Amniotic stem cell (primary cell): ENCODE data around the gene PHF23.

Source experiments
- DNase-seq: peaks from one replicate; lab custom pipeline; 2025; lab: John Stamatoyannopoulos, UW

PHF23 gene

GRCh38 chr17:7219812-7220592 lies 19.3 kb downstream of the PHF23 start, which contains the start of the genes ACADVL and DLG4:
Gene ACADVL (plus strand): TSS chr17:7219938. CDS start chr17:7219985, 47 bp downstream.
Gene DLG4 (minus strand): TSS chr17:7219836.
- DNase-seq, result peak; percentile 85

DNA sequence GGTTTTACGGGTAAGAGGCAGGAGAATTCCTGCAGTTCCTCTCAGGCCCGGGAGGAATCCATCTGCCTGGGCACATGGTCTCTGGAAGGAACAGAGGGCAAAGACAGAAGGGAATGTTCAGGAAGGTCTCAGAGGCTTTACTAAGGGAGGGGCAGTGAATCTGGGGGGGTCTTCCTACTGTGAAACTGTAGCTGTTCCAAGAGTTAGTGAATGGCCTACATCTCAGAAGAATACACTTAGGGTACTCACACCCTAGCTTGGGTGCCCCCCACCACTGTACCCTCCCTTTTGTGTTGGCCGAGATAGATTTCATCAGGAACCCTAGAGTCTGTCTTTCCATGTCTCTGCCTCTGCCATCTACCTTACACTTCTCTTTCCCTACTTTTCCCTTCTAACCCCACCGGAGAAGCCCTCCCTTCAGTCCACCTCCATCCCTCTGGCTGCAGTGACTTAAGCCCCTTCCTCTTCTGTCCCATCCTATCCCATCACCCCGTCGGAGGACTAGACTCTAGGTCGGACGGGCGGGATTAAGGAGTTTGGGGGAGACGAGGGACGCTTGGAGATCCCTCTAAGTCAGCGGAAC lies 19.9 kb downstream of the PHF23 start:
- no peak for DNase-seq

DNA sequence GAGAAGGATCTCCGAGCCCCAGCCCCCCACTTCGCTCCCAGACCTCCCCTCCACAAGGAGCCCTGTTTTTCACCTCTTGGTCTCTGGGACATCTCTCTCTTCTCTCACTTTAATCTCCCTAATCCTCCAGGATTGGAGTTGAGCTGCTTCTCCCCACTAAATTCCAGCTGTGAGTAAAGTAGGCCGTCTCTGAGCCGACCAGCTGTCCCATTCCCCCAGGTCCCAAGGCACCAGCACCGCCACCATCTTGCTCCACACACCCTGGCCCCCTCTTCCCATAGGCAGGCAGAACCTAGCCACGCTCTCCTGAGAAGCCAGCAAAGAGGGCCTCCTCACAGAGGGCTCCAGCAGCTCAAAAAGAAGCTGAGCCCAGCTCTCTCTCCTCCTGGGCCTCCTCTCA lies 20.5 kb downstream of the PHF23 start:
- no peak for DNase-seq

DNA sequence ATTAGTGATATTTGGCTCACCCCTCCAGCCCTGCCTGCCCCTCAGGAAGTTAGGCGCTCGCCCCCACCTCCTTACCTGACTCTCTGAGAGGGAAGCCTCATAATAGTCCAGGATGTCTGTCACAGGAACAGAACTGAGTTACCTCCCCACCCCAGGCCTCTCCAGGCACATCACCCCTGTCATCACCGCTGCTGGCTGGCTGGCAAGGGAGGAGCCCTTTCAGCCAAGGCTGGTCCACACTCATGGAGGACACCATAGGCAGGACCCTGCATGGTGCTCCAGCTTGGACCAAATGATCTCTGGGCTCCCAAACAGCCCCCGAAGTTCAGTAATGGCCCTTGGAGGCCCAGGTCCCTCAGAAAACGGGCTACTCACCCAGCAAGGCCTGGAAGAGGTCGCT lies 21.1 kb downstream of the PHF23 start:
- DNase-seq, result no peak

GRCh38 chr17:7217113-7217987 lies 21.9 kb downstream of the PHF23 start:
- no peak for DNase-seq

DNA sequence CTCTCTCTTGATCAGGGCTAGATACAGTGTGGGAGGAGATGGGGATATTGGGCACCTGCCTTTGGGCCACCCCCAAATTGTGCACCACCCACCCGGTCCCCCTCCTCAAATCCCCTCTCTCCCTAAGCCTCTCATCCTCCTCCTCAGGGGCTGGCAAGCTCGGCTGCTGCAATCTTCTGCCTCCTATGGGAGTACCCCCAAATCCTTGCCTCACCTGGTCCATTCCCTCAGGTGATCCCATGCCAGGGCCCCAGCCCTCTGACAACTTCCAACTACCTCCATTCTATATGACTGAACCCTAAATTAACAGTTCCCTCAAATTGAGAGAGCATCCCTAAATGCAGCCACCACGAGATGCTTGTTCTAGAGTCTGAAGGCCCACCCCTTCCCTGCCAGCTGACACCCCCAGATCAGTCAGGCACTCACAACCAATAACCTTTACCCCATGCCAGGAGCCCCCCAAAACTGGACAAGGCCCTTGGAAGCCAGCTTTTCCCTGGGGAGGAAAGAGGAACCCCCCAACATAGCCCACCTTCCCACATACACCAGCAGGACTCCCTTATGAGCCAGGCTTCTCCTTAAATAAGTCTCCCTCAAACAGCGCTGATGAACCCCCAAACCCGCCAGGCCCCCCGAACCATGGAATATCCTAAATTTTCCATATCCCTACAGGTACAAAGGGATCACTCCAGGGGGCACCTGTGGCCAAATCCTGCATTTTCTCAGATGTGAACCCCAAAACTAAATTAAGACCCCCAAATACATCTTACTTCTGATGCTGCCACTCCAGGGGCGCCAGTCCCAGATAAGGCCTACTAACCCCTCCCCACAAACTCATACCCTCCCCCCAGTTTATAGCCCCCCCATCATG lies 22.8 kb downstream of the PHF23 start:
- no peak for DNase-seq

DNA sequence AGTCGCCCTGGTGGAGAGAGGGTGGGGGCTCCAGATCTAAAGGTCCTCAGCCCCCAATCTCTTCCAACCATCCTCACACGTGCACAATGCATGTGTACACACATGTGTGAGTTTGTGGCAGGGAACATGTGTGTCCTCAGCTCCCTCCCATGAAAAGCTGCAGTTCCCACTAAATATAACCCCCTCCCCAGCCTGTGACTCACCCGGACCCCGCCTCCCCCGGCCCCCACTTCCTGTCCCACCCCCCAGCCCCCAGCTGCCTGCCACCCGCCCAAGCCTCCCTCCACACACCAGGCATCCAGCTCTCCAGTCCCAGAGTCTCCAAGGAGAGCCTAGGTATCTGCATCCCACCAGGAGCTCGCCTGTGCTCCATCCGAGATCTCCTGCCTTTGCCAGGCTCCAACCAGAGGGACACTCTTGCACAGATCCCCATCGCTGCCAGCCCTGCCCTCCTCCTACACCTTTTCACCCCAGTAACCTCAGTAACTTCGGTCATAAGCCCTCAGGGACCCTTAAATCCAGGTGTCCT lies 23.5 kb downstream of the PHF23 start:
- no peak for DNase-seq

- no peak for DNase-seq
Observed at GRCh38 chr17:7215136-7215638, 24.1 kb downstream of the PHF23 start.

DNA sequence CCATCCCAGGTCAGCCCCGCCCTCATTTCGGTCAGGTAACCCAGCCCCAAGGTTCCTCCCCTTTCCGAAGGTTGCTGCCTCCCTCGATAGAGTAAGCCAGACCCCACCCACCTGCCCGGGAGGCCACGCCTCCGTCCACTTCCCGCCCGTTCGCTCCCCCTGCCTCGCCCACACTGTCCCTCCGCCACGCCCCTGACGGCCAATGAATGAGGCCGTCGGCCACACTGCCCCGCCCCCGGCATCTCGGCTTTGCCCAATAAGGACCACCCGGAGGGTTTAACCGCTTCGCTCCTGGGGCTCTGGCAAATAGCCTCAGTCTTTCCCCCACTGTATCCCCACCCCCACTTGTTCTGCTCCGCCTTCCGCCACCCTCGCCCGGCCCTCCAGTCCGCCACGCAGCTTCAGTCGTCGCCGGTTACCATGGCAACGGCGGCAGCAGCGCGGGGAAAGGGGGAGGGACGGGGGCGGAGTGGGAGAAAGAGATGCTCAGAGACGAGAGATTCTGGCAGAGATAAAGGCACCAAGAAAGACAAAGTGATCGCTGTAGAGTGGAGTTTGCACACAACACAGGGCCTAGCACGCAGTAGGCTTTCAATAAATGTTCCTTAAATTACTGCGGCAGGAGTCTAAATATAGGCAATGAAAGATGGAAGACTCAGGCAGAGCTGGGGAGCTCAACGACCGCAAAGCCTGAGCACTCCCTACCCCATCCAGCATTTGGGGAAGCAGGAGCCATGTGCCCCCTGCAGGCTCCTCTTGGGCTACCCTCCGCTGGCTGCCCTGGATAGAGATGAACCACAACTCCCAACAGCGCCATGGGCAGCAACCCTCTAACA lies 24.7 kb downstream of the PHF23 start:
- DNase-seq, result peak; percentile 87

- no peak for DNase-seq
Observed at GRCh38 chr17:7213895-7214299, 25.4 kb downstream of the PHF23 start.

DNA sequence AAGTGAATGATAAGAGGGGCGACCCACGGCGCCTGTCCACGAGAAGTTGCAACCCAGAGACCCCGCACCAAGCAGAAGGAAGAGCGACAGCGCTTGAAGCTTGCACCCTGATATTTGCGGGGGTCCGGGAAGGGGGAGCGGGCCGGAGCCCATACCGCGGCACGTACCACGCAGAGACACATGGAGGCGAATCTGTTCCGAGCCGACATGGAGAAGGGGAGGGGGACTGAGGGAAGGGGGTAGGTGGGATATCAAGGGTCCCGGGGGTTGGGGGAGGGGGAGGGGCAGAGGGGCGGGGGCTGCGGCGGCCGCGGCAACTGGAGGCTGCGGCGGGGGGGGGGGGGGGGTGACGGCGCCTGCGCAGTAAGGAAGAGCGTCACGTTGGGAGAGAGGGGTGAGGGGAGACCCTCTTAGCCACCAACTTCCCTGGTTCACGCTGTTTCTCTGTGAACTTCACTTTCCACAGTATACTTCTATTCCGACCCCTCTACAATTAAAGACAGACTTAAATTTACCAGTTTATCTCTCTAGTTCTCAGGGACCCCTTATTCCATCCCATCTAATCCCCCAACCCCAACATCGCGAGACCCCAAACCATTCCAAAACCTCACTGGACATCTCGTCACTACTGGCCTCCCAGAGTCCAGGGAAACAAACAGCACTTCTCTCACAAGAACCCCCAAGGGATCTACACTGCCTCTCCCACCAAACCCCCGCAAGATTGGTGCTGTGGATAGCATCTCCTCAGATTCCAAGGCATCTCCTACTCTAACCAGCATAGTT lies 27.6 kb downstream of the PHF23 start:
- no peak for DNase-seq

DNA sequence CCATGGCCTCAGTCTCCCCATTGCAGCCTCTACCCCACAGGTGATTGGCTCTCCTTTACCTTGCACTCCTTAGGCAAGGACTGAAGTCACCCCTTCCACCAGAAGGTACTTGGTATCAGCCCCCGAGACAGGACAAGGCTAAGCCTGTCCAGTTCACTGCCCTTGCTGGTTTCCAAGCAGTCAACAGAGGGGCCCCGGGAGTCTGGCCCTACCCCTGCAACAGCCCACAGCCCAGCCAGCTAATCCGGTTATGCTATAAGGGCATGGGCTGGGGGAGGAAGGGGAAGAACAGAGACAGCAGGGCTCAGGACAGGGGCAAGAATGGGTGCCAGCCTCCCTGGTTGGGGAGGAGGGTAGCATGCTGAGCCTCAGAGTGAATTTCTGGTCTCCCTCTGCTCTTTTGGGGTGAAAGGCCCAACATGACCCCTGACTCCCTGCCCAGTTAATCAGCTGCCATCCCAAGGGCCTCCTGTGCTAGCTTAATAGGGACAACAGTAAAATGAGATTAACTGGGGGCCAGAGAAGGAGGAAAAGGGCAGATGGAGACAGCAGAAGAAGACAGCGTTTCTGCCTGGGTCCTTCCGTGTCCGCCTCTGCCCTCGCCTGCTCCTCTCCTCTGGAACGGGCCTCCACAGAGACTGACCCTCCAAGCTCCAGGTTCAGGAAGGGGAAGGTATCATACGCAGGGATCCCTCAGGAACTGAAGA lies 30.4 kb downstream of the PHF23 start:
- DNase-seq, result no peak

DNA sequence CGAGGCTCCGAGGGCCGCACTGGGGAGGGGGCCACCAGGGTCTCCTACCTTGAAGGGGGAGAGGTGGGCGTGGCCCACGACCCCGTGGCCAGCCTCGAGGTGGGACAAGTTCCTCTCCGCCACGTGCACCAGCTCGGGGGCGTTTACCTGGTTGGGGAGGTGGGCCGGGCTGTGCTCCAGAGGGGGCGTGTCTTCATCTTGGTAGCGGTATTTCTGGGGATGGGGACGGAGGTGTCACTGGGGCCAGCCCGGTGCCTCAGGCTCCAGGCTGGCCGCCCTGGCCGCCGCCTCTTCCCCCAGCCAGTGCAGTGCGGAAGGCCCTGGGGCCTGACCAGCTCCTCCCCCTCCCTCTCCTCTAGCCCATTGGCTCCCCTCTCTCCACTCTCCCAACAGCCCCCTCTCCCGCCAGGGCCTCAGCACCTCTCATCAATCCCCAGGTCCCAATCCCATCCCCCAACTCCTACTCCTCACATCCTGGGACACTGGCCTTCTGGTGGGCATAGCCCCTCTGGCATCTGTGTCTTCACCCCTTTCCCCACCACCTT lies 31.2 kb downstream of the PHF23 start:
- no peak for DNase-seq

- no peak for DNase-seq
Observed at GRCh38 chr17:7207120-7208001, 31.9 kb downstream of the PHF23 start.

DNA sequence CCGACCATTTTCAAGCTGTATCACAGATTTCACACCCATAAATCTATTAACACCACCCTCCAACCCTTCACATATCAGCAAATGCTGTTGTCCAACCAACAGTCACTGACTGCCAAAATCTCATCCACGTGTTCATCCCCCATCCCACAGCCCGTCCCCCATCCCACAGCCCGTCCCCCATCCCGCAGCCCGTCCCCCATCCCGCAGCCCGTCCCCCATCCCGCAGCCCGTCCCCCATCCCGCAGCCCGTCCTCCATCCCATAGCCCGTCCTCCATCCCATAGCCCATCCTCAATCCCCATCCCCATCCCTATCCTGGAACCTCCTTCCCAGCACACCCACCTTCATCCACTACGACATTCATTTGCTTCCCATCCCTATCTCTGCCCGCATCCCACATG lies 33.7 kb downstream of the PHF23 start:
- no peak for DNase-seq

GRCh38 chr17:7204828-7205461 lies 34.3 kb downstream of the PHF23 start:
- DNase-seq, result no peak

DNA sequence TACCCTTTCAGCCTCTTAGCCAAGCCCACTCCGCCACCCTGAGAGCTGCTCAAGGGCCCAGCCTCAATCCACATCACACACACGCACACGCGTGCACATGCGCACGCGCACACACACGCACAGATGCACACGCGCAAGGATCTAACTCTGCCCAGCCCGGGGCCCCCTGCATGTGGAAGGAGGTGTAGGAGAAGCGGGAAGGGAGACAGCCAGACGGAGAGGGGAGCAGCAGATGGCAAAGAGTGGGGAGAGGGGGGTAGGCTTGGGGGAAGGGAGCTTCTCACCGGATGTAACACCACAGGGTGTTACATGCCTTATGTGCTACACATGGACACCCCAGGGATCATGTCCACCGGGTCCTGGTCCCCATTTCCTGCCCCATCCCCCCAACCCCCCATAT lies 34.9 kb downstream of the PHF23 start:
- no peak for DNase-seq
